ENCODE results near the gene SPATA13. TPM values are rescaled to one million over a fixed set of nuclear protein-coding genes. Genes with fewer than 3 reads are reported as not detected.

The SPATA13 gene
- total and polyA plus RNA-seq, 5 donors from 2014 or later: 80.9 to 115 (median 87.9) TPM

Other genes starting within 250 kb of the SPATA13 start
- 0.20 TPM for gene C1QTNF9, start 148.9 kb downstream of the SPATA13 start, total RNA-seq
- gene C1QTNF9, start 148.9 kb downstream of the SPATA13 start, polyA plus RNA-seq: not detected